Astrocyte (in vitro differentiated cells and primary cell): ENCODE data around the gene FAM8A1.

Experiments used
- CTCF ChIP-seq: IDR thresholded peaks from 2 replicates; pipeline ENCODE4 v1.5.1; 2011; ENCODE audit warnings: low read depth, mild to moderate bottlenecking, inconsistent platforms, low read length, moderate library complexity; ENCODE audit not compliant: insufficient read depth
- EZH2 ChIP-seq: IDR thresholded peaks from 2 replicates; pipeline ENCODE4 v1.6.1; 2012; ENCODE audit warnings: mild to moderate bottlenecking, low read length, inconsistent platforms; ENCODE audit not compliant: insufficient read depth

- TF ChIP-seq EZH2 (no peak), CTCF (no peak)
These were observed 2.8 kb downstream of the FAM8A1 start for GRCh38 chr6:17602888-17603287.
